GM18499 (cell line): Measurements from ENCODE around the gene TTLL6.
"Not testable (repeated sequence)": the region's sequence is repeated elsewhere in the genome, so short reads cannot be mapped to it uniquely, and the experiment has no call there.

ENCODE experiments used
- ATAC-seq: cut with Tn5 transposase; IDR thresholded peaks from one replicate; pipeline ENCODE4 v1.9.1; 2021; ENCODE audit warnings: moderate number of reproducible peaks; ENCODE audit not compliant: insufficient read depth, unreplicated experiment

Gene TTLL6

DNA sequence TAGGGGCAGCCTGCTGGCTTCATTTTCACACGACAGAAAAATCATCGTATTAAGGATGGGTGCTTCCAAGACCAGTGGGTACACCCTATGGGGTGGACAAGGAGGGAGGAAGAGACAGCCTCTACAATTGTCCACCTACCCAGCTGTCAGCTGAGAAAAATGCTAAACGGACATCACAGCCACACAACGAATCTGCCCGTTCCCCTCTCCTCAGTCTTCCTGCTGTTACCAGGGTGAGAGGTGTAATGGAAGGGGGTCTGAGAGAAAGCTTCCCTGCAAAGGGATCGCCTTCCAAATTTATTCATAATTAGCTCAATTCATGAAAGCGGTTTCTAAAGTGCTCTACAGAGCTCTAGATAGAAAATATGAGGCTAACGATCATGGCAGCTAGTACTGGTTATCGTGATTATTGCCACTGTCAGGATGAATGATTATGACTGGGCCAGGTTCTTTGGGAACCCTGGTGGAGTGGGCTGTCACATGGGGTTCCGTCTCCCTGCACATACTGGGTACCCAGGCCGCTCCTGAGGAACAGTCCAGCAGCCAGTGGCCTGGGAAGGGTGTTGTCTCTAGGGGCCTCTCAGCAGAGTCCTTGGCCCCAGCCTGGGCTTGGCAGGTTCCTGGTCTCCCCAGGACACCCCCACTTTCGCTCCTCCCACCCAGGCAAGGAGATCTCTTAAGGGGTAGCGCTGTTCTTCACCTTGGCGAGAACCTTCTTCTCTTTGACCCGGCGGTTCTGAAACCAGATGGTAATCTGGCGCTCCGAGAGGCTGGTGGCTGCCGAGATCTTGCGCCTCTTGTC is 90.7 kb downstream of the TTLL6 start:
- ATAC-seq = no peak

DNA sequence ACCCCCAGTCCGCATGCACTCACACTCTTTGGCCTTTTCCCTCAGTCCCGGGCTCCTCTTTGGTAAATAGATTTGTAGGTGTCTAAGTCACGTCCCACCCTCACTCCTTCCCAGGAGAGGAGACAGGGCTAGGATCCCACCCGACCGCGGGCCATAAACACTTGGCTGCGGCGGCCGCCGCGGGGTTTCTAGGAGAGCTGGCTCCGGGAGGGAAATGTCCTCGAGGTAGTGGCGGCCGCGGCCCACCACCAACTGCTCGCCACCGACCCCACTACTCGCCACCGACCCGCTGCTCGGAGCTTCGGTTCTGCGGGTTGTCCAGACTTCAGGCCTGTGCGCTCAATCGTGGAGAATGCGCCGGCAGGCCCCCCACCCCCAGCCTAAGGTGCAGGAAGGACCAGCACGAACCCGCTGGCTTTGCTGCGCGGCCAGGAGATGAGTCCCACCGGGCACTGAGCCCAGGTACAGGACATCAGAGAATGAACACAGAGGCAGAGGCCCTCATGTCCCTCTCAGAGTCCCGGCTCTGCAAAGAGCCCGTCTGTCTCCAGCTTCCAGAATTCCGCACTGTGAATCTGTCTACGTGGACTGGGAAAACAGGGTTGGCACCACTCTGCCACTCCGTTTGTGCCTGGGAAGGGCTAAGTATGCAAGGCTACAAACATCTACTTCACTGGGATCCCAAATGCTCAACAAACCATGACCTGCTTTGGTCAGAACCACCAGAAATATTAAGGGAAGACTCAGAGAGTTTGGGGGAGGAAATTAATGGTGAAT is 91.6 kb downstream of the TTLL6 start:
- no peak for ATAC-seq

DNA sequence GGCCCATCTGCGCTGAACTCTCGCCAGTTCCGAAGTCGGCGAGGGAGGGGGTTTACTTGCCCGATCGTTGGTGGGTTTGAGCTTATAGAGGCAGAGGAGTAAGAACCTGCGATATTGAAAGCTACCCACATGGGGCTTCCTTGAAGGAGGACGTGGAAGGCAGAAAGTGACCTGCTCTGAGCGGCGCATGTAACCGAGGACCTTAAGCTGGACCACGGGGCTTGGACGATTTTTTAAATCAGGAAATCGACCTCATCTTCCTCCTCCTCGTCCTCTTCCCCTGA is 92.1 kb downstream of the TTLL6 start:
- no peak for ATAC-seq

DNA sequence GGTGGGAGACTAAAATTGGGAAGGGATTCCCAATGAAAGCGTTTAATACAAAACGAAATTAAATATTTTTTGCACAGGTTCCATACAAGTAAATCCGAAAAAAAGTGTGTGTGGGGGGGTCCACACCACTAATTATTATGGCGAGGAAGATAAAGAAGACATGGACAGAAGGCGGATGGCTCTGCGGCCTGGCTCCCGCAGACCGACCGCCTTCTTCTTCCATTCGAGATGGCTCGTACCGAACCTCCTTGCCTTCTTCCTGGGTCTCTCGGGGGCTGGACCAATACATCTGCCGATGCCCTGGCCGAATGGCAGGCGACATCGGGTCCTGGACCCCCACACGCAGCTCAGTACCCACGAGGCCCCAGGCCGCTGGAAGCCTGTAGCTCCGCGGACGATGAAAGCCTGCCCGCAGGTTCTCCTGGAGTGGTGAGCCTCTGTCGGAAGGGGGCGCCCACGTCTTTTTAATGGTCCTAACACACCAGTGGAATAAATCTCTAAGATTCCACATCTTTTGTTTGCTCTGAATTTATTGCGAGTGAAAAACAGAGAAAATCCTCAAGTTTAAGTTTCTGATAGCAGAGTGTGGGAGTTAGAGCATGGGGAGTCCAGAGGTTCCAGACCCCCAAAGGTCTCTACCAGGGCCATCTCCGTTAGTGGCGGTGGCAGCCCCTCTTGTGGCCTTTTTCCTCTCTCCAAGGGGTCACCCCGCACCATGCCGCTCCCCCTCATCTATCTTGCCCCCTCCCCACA is 92.6 kb downstream of the TTLL6 start:
- ATAC-seq = no peak

DNA sequence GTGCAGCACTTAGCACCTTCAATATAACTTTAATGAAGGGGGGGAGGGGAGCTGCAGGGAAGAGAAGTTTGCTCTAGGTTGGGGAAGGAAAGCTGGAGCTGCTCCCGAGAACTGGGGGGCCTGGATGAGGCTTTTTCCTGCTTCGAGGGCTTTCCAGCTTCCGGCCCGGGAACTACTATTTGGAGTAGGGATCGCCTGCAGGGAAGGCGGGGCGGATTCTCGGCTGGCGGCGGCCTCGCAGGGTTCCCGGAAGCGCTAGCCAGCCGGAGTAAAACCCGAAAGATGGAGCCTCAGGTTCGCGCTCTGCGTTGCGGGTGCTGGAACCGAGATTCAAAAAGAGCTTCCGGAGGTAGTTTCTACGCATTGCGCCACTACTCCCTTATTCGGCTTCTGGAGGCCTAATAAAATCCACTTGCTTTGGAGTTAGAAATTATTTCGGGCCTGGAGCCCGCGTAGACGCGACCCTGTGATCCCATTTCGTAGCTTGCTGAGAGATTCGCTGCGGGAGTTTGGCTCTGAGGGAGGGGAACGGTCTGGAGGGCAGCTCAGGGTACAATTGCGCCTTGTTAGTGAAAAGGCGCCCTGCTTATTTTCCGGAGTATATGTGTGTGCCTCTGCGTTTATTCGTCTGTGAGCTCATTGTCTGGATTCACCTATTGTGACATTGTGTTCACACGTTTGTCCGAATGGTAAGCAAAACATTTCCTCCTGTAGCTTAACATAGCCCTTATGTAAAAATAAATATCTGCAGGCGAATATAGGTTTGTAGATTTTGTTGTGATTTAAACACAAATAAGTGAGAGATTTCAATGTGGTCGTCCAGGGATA is 93.4 kb downstream of the TTLL6 start:
- ATAC-seq = no peak

DNA sequence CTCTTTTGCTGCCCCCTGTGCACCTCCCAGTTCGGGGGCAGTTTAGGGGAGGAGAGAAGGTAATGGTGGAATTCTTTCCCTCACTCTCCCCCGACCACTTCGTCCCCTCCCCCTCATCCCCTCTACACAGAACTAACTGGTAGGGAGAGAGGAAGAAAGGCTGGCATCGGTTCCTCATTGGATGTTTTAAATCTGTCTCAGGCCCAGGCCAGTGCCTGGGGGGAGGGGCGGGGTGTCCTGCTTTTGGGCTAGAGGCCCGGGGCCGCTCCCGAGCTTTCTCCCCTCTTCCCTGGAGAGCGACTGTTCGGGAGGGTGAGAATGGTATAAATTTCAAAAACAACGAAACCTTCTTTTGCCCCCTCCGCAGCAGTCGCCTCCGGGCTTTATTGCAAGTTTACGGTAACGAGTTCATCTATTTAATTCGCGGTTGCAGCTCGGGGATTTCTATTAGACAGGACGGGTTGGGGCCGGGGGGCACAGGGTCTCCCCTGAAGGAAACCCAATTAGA is 94.1 kb downstream of the TTLL6 start, which contains the start of gene PRAC2:
Gene PRAC2 (plus strand): TSS at position 271 of the 508 bp plus-strand sequence. CDS start 1,226 bp downstream, outside the sequence.
- ATAC-seq = no peak

DNA sequence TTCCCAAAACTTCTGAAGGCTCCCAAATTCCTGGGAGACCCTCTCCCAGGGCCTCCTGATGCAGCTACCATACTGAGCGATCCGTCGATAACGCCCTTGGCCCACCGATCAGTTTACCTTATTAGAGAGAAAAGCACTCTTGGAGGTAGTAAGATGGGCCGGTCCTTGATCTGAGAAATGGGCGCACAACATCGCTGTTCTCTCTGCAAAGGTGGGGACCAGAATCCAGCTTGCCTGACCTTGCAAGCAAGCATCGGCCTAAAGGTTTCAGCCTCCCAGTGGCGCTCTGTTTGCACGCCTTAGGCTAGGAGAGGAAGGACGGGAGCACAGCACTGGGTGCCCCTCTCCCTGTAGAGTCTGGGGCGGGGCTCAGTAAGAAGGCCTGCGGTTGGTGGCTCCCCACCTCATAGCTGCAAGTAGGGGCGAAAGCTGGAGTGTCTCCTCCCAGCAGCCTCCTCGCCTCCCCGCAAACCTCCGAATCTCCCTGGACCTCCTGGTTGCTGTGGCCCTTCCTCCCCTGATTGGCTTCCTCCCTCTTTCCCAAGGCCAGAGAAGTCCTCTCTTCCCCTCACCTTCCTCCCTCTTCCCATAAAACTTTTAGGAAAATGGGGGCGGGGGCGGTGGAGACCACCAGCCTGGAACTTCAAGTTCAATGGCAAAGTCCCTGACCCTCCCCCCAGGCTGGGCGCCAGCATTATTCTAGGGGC is 94.7 kb downstream of the TTLL6 start, which contains the start of gene PRAC1:
Gene PRAC1 (minus strand): TSS at position 318 of the 707 bp plus-strand sequence. CDS start 126 bp downstream, at position 192.
- ATAC-seq = no peak

DNA sequence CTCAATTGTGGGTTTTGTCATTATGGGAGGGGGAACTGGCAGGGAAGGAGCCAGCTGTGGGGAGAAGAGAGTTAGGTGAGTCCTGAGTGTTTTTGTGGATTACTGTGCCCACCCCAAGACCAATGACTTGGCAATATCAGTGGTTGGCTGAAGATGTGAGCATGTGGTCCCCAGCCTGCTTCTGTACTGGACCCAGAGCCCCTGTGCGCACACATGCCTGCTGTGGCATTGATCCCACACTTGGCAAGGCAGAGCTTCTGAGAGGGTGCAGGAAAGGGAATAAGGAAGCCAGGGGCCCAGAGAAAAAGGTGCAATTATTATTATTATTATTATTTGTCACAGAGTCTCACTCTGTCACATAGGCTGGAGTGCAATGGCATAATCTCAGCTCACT is 96.0 kb downstream of the TTLL6 start:
- no peak for ATAC-seq

DNA sequence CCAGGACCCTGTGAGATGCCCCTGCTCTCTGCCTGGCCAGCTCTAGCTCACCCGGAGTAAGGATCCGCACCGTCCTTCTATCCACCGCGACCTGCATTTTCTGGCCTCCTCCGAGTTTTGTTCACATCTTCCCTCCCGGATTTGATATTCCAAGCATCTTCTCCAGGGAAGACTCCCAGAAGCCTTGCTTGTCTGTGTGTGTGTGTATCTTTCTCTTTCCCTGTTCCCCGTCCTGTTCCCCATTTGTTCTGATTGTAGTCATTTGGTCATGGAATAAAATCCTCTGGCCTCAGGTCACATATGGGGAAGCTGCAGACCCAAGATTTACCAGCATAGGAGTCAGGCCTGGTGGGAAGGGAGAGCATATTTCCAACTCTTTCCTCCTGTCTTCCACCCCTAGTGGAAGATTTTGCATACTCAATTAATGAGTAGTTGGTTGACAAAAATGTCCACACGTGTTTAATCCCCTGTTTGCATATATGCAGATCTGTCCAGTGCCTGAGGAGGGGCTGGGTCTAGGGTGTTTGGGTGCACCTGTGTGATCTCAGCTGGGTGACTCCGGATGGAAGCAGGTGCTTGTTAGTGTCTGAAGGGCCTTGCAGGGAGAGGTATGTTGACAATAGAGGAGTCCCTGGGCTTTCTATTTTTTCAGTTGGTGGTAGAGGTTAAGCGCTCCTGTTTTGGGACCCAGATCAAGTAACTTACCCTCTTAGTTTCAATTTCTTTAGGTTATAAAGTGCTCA is 96.6 kb downstream of the TTLL6 start:
- ATAC-seq = no peak

DNA sequence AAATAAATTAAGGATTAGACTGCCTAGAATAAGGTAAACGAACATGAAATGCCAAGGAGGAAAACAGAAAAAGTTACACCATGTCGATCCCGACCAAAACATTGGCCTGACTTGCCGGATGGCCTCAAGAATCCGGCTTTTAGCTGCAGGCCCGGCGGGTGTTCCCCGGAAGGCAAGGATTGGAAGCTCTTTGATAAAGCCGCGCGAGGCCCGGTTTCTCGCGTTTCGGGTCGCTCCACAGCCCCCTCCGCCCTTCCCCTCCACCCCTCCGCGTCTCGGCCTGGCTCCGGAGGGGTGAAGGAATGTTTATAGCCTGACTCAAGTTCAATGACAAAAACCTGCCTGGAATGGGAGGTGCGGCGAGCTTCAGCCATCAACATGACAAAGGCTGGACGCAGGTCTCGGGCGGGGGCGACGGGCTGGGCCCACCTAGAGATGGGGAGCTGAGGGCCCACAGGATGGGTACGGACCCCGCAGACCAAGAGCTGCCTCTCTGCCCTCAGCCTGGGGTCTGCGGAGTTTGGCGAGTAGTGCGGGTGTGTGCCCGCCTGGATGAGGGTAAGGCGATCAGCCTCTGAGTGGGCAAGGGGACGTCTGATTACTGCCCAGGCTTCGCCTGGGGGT is 97.3 kb downstream of the TTLL6 start:
- no peak for ATAC-seq

DNA sequence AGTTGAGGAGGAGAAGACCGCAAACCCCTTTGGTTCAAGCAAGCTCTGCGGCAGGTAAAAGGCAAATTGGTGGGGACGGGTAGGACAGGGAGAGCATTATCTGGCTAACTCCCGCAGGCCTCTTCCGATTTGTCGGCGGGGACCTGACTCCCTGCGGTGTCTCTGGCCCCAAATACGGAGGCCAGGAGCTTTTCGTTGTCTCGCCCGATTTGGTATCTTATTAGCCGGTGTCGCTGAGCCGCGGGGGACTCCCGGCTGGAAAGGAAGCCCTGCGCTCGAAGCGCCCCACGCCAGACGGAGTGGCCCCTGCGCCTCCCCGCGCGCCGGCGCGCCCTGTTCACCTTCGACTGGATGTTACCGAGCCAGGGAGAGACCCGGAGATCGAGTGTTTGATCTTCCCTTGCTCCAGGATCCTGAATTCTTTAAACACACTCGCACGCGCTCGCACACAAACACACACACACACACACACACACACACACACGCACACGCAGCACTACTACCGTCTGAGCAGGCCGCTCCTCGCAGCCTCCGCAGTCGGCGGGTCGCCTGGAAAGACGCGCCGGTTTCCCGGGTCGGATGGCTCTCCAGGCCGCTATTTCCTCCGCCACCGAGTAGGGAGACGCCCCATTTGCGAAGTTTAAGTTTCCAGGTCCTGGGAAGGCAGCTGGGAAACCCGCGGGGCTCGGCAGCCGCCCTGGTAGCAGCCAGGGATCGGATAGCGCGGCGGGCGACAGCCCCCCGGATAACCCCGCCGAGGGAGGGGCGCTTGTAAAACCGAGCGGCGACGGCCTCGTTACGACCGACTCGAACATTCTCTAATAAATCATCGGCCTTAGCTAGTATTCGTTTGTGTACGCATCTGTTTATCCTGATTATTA is 98.0 kb downstream of the TTLL6 start:
- no peak for ATAC-seq

DNA sequence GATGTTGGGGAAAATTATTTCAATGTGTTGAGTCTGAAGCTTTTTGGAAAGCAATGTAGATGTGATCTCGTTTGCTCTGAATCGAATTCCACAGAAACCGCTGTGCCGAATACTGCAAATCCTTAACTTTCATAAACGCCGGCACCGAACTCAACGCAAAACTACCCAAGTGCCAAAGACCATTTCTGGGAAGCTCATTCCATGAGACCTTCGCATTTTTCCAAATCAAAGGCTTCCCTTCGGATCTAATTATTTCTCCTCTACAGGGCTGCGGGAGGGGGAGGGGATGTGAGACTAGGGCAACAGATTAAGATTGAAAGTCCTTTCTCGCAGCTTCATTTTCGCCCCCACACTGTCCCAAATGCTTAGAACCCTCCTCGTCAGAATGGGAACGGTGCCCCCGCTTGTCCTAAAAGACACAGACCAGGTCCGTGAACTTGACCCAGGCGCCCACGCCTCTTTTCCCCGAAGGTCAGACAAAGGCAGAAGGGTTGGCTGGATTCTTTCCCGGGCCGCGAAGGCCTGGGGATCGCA is 98.7 kb downstream of the TTLL6 start:
- no peak for ATAC-seq

DNA sequence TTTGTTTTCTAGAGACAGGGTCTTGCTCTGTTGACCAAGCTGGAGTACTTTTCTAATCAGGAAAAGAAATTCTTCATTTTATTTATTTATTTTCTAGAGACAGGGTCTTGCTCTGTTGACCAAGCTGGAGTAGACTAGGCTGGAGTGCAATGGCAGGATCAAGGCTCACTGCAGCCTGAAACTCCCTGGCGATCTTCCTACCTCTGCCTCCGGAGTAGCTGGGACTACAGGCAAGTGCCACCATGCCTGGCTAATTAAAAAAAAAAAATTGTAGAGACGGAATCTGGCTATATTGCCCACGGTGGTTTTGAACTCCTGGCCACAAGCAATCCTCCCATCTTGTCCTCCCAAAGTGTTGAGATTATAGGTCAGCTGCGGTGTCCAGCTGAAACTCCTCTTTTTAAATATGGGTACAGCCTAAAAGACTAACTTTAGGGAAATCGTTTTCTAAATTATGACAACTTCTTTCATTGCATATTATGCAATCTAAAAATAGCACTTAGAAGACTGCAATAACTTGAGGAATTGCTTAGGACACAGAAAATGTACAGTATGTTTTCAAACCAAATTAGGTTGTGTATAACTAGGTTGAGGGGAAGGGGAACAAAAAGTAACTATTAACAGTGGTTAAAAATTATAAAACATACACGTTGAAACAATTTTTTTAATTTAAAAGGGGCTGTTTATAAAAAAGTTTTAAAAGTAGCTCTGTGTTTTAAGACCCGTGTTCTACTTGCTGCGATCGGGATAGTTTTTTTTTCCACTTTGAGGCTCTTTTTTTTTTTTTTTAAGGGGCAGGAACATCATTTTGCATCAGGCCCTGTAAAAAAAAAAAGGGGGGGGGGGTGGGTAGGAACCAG is 99.4 kb downstream of the TTLL6 start:
- ATAC-seq = no peak

DNA sequence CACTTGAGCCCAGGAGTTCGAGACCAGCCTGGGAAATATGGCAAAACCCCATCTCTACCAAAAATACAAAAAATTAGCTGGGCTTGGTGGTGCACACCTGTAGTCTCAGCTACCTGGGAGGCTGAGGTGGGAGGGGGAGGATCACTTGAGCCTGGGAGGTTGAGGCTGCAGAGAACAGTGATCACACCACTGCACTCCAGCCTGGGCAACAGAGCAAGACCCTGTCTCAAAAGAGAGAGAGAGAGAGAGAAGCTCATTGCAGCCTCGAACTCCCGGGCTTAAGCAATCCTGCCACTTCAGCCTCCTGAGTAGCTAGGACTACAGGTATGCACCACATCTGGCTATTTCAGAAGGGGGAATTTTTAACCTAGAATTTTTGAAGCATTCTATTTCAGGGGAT is 100.5 kb downstream of the TTLL6 start:
- not testable (repeated sequence) for ATAC-seq

DNA sequence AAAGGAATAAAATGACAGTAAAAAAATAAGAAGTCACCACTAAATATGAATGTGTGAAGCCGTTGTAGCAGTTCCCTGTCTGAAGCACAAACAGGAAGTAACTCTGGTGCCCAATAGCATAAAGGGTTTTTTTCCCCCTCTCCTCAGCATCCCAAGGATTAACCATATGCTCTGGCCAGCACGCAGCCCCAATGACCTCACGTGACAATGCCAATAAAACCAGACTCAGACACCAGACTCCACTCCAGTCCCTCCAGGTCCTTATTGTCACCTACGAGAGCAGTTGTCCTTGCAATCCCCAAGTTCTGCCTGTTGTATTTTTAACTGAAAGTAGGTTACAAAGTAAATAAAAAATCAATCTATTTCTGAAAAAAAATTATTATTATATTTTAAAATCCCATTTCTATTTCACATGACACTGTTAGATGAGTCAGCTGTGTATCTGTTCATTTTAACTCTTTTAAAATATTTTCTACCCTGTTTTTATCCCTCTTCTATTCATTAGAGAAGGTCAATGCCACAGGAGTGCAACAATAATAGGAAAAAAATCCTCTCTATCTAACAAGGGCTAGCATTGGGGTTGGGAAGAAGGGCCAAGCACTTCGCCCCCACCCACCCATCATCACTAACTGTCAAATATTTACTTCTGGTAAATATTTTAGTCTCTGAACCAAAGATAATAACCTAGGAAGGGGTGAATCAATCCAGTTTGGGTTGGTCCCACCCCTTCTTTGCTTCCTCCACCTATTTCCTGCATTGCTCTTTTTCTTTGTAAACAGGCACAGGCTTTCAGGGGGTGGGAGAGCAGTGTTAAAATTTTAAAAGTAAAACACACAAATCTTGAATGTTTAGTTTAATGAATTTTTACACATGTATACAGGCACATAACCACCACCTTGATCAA is 101.3 kb downstream of the TTLL6 start:
- no peak for ATAC-seq
